ENCODE measurements around the gene WASHC3.
A peak's percentile ranks its signal among the peaks of the same experiment; 100 is the strongest.
"Not testable (repeated sequence)": the region's sequence is repeated elsewhere in the genome, so short reads cannot be mapped to it uniquely, and the experiment has no call there.

The WASHC3 gene, protein sequence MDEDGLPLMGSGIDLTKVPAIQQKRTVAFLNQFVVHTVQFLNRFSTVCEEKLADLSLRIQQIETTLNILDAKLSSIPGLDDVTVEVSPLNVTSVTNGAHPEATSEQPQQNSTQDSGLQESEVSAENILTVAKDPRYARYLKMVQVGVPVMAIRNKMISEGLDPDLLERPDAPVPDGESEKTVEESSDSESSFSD

GRCh38 chr12:102061560-102062418 is at the start of gene WASHC3:
WASHC3 (minus strand) TSS chr12:102061991; CDS start chr12:102061962, 29 bp downstream.
- DNase-seq (ENCODE audit: low read depth in 2 of 2), result peak; percentile 75 to 78

DNA sequence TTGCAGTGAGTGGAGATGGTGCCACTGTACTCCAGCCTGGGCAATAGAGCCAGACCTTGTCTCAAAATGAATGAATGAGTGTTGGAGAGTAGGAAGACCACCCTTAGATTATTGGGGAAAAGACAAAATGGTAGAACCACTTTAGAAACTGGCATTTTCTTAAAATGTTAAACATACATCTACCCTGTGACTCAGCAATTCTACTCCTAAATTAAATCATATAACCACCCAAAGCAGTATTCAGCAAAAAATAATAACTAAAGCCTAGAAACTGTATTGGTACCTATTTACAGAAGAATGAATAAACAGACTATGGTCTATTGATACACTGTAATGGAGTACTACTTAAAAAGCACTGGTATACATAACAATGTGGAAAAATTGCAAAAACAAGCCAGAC is 49.0 kb upstream of the WASHC3 start:
- DNase-seq (ENCODE audit: low read depth in 2 of 2), result no peak

GRCh38 chr12:102107970-102108369 is 46.2 kb upstream of the WASHC3 start:
- no peak for DNase-seq (ENCODE audit: low read depth in 2 of 2)

DNA sequence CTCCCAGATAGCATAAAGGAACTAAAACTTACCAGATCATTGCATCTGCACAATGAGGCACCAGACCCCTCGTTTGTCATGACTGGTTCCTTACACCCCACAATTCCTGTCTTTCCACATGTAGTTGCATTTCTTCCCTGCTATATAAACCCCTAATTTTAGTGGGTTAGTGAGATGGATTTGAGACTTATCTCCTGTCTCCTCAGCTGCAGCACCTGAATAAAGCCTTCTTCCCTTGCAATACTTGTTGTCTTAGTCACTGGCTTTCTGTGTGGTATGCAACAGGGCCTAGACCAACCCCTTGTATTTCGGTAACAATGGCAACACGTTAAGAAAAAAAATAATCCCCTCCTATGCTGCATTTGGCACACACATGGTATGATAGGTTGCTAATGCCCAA is 45.1 kb upstream of the WASHC3 start:
- DNase-seq (ENCODE audit: low read depth in 2 of 2), result no peak

DNA sequence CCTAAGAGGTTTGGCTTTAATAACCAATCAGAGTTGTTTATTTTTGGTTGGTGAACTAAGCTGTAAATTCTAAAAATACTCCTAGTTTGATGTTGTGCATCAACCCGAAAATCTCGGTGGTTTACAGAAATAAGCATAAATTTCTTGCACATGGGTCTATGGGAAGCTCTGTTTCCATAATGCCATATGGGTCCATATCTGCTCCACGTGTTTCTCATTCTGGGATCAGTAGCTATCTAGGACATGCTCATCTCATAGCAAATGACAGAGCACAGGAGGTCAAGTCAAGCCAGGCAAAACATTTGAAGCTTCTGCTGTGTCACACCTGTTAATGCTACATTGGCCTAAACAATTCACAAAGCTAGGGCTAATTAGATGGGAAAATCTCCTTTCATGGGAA is 35.1 kb upstream of the WASHC3 start:
- no peak for DNase-seq (ENCODE audit: low read depth in 2 of 2)

DNA sequence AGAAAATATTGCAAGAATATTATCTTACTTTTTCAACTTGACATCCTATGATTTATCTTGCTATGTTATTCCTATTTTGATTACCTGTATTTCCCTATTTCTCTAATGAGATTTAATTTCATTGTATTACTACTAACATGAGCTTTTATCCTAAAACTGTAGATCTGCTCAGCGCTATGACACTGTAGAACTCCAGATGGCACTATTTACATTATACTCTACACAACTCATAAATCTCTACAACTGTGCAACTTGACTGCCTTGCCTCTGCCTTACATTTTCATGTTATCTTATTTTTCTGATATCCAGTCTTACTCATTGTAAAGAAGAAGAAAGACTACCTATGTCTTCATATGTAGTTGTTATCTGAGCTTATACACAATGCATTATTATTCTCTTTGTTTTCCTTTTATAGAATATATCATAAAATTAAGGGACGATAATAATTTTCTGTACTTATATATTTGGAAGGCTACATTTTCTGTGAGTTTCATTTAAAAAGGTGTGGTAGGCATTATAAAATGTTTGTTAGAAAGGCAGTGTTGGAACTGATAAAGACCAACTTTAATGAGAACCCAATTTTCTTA is 34.0 kb upstream of the WASHC3 start:
- no peak for DNase-seq (ENCODE audit: low read depth in 2 of 2)

DNA sequence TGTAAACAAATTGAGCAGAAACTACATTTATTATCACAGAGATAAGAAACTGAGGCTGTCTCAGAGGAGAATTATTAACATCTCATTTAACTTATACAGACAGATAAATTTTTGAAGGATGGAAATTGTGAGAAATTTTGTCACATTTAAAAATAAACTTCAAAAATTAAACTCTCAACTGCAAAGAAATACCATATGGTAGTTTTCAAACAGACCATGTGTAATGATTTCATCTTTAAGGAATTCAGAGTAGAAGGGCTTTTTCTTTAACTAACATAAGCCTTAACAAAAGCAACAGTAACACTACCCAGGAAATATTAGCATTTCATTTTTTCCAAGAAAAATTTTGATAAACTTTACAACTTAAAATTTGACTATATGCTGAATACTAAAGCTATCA is 31.5 kb upstream of the WASHC3 start:
- peak in 1 of 2 experiments; percentile 12 for DNase-seq (ENCODE audit: low read depth in 2 of 2)

- not testable (repeated sequence) for DNase-seq (ENCODE audit: low read depth in 2 of 2)
These were observed 27.5 kb upstream of the WASHC3 start for GRCh38 chr12:102089228-102089835.

- no peak for DNase-seq (ENCODE audit: low read depth in 2 of 2)
These were observed 19.1 kb upstream of the WASHC3 start for GRCh38 chr12:102080842-102081241.

GRCh38 chr12:102072092-102072491 is 10.3 kb upstream of the WASHC3 start:
- DNase-seq (ENCODE audit: low read depth in 2 of 2), result not testable (repeated sequence)

GRCh38 chr12:102069707-102070106 is 7.9 kb upstream of the WASHC3 start:
- DNase-seq (ENCODE audit: low read depth in 2 of 2), result no peak

GRCh38 chr12:102067574-102068258 is 5.9 kb upstream of the WASHC3 start:
- DNase-seq (ENCODE audit: low read depth in 2 of 2), result peak; percentile 10 to 16

DNA sequence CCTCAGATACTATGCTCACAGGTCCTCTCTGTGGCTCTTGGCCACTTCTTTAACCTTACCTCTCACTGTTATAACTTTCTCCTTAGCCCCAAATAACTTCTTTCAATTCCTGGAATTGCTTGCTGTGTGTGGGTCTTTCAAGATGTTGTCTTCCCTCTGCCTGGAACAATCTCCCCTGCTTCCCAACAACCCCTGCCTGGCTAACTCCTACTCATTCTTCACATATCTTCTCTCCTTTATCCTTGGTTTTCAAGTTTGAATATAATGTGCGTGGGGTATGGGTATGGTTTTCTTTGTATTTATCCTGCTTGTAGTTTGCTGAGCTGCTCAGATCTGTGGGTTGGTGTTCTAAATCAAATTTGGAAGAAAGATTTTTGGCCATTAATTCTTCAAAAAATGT is 2.7 kb upstream of the WASHC3 start:
- DNase-seq (ENCODE audit: low read depth in 2 of 2), result no peak

- DNase-seq (ENCODE audit: low read depth in 2 of 2), result no peak
These were observed 1.3 kb upstream of the WASHC3 start for GRCh38 chr12:102063069-102063468.

DNA sequence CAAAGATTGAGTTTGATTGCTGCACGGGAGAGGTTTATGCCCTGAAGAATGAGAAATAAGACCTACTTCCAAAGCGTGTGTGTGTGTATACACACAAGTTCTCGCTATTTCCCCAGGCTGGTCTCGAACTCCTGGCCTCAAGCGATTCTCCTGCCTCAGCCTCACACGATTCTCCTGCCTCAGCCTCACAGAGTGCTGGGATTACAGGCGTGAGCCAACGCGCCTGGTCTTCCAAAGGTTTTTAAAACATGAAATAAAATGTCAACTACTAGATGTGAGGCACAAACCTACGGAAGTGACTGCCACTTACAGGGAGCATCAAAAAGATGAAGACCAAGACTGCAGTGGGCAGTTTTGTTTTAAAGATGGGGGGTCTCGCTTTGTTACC is 622 bp upstream of the WASHC3 start:
- DNase-seq (ENCODE audit: low read depth in 2 of 2), result no peak

- DNase-seq (ENCODE audit: low read depth in 2 of 2), result no peak
These were observed 663 bp downstream of the WASHC3 start for GRCh38 chr12:102061096-102061559.

- DNase-seq (ENCODE audit: low read depth in 2 of 2), result no peak
These were observed 2.4 kb downstream of the WASHC3 start for GRCh38 chr12:102059343-102059742.

GRCh38 chr12:102054345-102054744 is 7.4 kb downstream of the WASHC3 start:
- DNase-seq (ENCODE audit: low read depth in 2 of 2), result no peak

DNA sequence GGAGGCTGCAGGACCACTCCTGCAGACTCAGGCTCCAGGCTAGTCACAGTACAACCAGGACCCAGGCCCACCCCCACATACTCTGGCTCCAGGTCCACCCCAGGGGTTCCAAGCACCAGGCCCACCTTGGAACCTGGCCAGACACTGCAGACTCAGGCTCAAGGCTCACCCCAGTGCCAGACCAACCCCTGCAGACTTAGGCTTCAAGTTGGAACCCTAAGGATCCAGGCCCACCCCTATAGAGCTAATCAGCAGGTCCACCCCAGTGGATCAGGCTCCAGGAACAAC is 8.8 kb downstream of the WASHC3 start:
- no peak for DNase-seq (ENCODE audit: low read depth in 2 of 2)

- no peak for DNase-seq (ENCODE audit: low read depth in 2 of 2)
These were observed 9.4 kb downstream of the WASHC3 start for GRCh38 chr12:102052192-102053061.

GRCh38 chr12:102051431-102051965 is 10.3 kb downstream of the WASHC3 start:
- DNase-seq (ENCODE audit: low read depth in 2 of 2), result no peak
